Peyer's patch (tissue), 4 donors: ENCODE data around the gene MICB. TPM values are rescaled to one million over a fixed set of nuclear protein-coding genes. Genes with fewer than 3 reads are reported as not detected.
"Not testable (repeated sequence)": the region's sequence is repeated elsewhere in the genome, so short reads cannot be mapped to it uniquely, and the experiment has no call there.

Experiments
- DNase-seq, 3 donors: peaks; one replicate each; pipeline ENCODE4 v3.0.0-alpha.2; 2017 to 2019
- H3K27ac ChIP-seq, 4 donors: fragments of 200-600 bp; sonication (generic); one replicate each; pipeline ENCODE4 v1.5.1; 2016 to 2019
- H3K27me3 ChIP-seq, 2 donors: fragments of 200-600 bp; sonication (generic); one replicate each; pipeline ENCODE4 v1.5.1; 2019
- H3K36me3 ChIP-seq, 3 donors: fragments of 200-600 bp; sonication (generic); one replicate each; pipeline ENCODE4 v1.5.1; 2016 to 2019
- H3K4me1 ChIP-seq, 4 donors: fragments of 200-600 bp; sonication (generic); one replicate each; pipeline ENCODE4 v1.5.1; 2016 to 2019
- H3K4me3 ChIP-seq, 4 donors: fragments of 200-600 bp; sonication (generic); 1 replicate in 3 of 4; 2 replicates in 1 of 4; pipeline ENCODE4 v1.5.1; 2016 to 2019; ENCODE audit warnings: mild to moderate bottlenecking in 1 of 4
- H3K9me3 ChIP-seq, 4 donors: fragments of 200-600 bp; sonication (generic); one replicate each; pipeline ENCODE4 v1.5.1; 2016 to 2019; ENCODE audit warnings: mild to moderate bottlenecking in 1 of 4
- CTCF ChIP-seq, 6 experiments: fragments of 450-650 bp in 4 of 6; fragments of 200-600 bp in 2 of 6; sonication (generic) in 1 of 6; IDR thresholded peaks; one replicate each; pipeline ENCODE4 v1.5.1; 2017 to 2019; ENCODE audit warnings: antibody characterized with exemption in 6 of 6, mild to moderate bottlenecking in 3 of 6, moderate library complexity in 1 of 6
- POLR2A ChIP-seq, 2 donors: fragments of 450-650 bp; IDR thresholded peaks; one replicate each; pipeline ENCODE4 v1.5.1; 2017; ENCODE audit warnings: antibody characterized with exemption in 2 of 2, mild to moderate bottlenecking in 2 of 2, moderate library complexity in 2 of 2
- total RNA-seq, 4 donors: library from RNA; depleted of rRNA; stranded (reverse); fragments of >200 nt; gene quantifications; one replicate each; pipeline ENCODE4 v1.1.0, GENCODE V29; 2016

Gene MICB
- total RNA-seq, 4 donors from 2014 or later = 4.7 to 9.9 (median 8.0) TPM

GRCh38 chr6:31493550-31493874 is 4.4 kb upstream of the MICB start:
- H3K27me3 ChIP-seq, H3K36me3 ChIP-seq, DNase-seq, H3K9me3 ChIP-seq: not testable (repeated sequence)
- TF ChIP-seq POLR2A (IDR thresholded peaks at IDR 0.05) = peak in 1 of 2 donors; percentile 9
- peak overlapping the region; percentile 52 to 66 (median 59) for H3K4me3 ChIP-seq
- peak overlapping the region in 2 of 4 donors; percentile 77 to 83 for H3K27ac ChIP-seq
- peaks cover 0 to 35% (median 0%) of the 10 kb centered on the region in 4 donors for H3K4me1 ChIP-seq

GRCh38 chr6:31493875-31494694 is 3.9 kb upstream of the MICB start:
- Histone ChIP-seq H3K27ac (peak overlapping the region; percentile 77 to 83 (median 81)), H3K4me3 (peak overlapping the region; percentile 52 to 66 (median 59)), H3K9me3 (no peaks in the 10 kb centered on the region), H3K27me3 (no peaks in the 10 kb centered on the region), H3K4me1 (peaks cover 0 to 40% (median 0%) of the 10 kb centered on the region in 4 donors), H3K36me3 (no peaks in the 10 kb centered on the region)
- peak; percentile 90 to 95 (median 92) for DNase-seq
- TF ChIP-seq POLR2A (IDR thresholded peaks at IDR 0.05) (peak; percentile 0 to 34), CTCF (IDR thresholded peaks at IDR 0.05) (peak; percentile 61 to 90 (median 84))

GRCh38 chr6:31495580-31495979 is 2.4 kb upstream of the MICB start:
- TF ChIP-seq CTCF (IDR thresholded peaks at IDR 0.05) (no peak), POLR2A (IDR thresholded peaks at IDR 0.05) (no peak)
- no peaks in the 10 kb centered on the region for H3K36me3 ChIP-seq
- no peaks in the 10 kb centered on the region for H3K27me3 ChIP-seq
- peak in 1 of 3 donors; percentile 43 for DNase-seq
- peak overlapping the region in 2 of 4 donors; percentile 53 to 66 for H3K4me3 ChIP-seq
- H3K27ac ChIP-seq = peak overlapping the region in 3 of 4 donors; percentile 80 to 83 (median 82)
- peaks cover 0 to 43% (median 0%) of the 10 kb centered on the region in 4 donors for H3K4me1 ChIP-seq
- no peaks in the 10 kb centered on the region for H3K9me3 ChIP-seq

GRCh38 chr6:31496826-31497225 is 1.1 kb upstream of the MICB start:
- DNase-seq, H3K27me3 ChIP-seq, H3K9me3 ChIP-seq, H3K36me3 ChIP-seq: not testable (repeated sequence)
- peak overlapping the region in 1 of 4 donors; percentile 88 for H3K27ac ChIP-seq
- H3K4me3 ChIP-seq = peak overlapping the region in 2 of 4 donors; percentile 64 to 66
- H3K4me1 ChIP-seq = peaks cover 0 to 43% (median 0%) of the 10 kb centered on the region in 4 donors

- no peaks in the 10 kb centered on the region for H3K9me3 ChIP-seq
- H3K36me3 ChIP-seq = no peaks in the 10 kb centered on the region
- DNase-seq = no peak
- H3K27me3 ChIP-seq = no peaks in the 10 kb centered on the region
- peak overlapping the region in 3 of 4 donors; percentile 39 to 72 (median 66) for H3K4me3 ChIP-seq
- no peak overlapping the region for H3K27ac ChIP-seq
- H3K4me1 ChIP-seq = peaks cover 0 to 26% (median 0%) of the 10 kb centered on the region in 4 donors
- no peak for TF ChIP-seq POLR2A (IDR thresholded peaks at IDR 0.05)
- no peak for TF ChIP-seq CTCF (IDR thresholded peaks at IDR 0.05)
Observed at GRCh38 chr6:31498748-31499147, 803 bp downstream of the MICB start.

- not testable (repeated sequence) for H3K9me3 ChIP-seq, H3K4me3 ChIP-seq, DNase-seq, H3K36me3 ChIP-seq, H3K27me3 ChIP-seq, H3K27ac ChIP-seq
- H3K4me1 ChIP-seq = peaks cover 0 to 26% (median 0%) of the 10 kb centered on the region in 4 donors
Observed at GRCh38 chr6:31499648-31500047, 1.7 kb downstream of the MICB start.

- Histone ChIP-seq H3K4me1 (peaks cover 0 to 8% (median 0%) of the 10 kb centered on the region in 4 donors), H3K27ac (no peak overlapping the region), H3K9me3 (no peaks in the 10 kb centered on the region), H3K4me3 (no peak overlapping the region), H3K27me3 (no peaks in the 10 kb centered on the region), H3K36me3 (peaks cover 0 to 17% (median 0%) of the 10 kb centered on the region in 3 donors)
- no peak for TF ChIP-seq POLR2A (IDR thresholded peaks at IDR 0.05)
- no peak for TF ChIP-seq CTCF (IDR thresholded peaks at IDR 0.05)
- no peak for DNase-seq
Observed at GRCh38 chr6:31502586-31502985, 4.6 kb downstream of the MICB start.

GRCh38 chr6:31509036-31509435 is 11.1 kb downstream of the MICB start:
- DNase-seq, H3K4me1 ChIP-seq, H3K27ac ChIP-seq, H3K4me3 ChIP-seq, H3K9me3 ChIP-seq, H3K27me3 ChIP-seq: not testable (repeated sequence)
- H3K36me3 ChIP-seq = peaks cover 0 to 33% (median 0%) of the 10 kb centered on the region in 3 donors
